GM18858 (cell line): Measurements from ENCODE around the gene TSPAN8.
"Not testable (repeated sequence)": the region's sequence is repeated elsewhere in the genome, so short reads cannot be mapped to it uniquely, and the experiment has no call there.

Source experiments
- ATAC-seq: cut with Tn5 transposase; IDR thresholded peaks from one replicate; pipeline ENCODE4 v1.9.1; 2021; ENCODE audit not compliant: unreplicated experiment

Gene TSPAN8

DNA sequence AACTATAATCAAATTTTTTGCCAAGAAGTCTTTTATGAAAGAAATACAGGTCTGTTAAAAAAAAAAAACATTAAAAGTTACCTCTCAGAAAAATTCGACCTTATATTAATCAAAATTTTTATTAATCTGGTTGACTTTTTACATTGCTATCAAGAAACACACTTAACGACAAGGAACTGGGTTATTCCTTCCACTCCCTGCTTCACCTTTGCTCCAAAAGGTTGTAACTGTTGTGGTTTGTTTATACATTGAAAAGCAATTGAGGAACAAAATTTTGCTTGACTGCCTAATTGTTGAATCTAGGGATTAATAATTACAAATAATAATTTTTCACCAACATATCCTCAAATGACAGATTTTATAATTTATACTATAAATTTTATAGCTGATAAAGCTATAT lies 28.4 kb downstream of the TSPAN8 start:
- ATAC-seq, result no peak

DNA sequence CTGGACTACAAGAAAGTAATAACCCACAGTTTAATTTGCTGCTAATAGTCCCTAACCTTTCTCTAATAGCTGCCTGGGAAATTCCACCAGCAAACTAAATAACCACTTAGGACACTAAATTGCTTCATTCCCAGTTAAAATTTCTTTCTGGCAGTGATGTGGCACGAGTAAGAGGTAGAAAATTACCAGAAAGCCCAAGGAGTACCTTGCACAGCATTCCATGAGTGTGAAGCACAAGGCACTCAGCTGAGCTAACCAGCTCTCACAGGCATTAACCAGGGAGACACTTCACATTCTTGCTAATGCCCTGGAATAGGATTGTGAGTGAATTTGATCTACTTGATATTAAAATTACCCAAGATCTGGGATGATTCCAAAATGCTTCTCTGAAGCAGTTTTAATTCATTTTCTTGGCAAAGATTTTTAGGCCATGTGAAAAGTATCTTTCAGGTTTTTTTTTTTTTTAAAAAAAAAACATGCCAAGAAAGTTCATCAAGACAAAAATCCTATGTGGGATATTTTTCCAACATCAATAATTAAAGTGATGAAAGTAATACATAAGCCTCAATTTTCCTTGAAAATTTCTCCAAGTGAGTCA lies 29.5 kb downstream of the TSPAN8 start:
- ATAC-seq, result no peak

DNA sequence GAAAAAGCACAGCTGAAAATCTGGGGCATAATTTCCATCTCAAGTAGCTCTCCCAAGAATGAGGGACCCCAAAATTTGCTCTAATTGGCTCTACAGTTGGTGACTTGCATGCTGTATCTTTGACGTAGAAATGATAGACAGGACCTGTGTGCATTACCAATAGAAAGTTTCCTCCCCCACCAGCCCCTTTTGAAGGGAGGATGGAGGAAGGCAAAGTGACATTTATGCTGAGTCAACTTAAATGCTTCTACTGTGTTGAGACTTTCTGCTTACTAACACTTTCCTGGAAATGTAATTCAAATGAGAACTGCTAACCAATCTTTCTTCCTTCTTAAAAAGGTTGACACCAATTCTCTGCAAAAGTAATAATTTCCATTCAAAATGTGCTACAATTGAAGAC lies 31.9 kb downstream of the TSPAN8 start:
- no peak for ATAC-seq

DNA sequence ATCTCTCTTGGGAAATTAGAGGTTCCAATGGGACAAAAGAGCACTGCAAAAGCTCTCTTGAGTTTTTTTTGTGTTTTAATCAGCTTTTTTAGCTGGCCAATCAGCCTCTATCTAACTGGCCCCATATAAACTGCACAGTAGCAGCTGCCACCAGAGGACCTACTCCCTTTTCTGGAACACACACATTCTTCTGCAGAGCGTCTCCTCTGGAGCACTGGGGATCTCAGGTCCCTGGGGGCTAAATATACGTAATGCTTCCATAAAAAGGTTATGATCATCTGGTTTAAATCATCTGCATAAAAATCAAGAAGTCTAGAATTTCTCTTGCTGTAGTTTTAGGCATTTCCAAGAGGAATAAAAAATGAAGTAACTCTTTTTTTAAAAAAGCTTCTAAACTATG lies 32.3 kb downstream of the TSPAN8 start:
- ATAC-seq, result no peak

DNA sequence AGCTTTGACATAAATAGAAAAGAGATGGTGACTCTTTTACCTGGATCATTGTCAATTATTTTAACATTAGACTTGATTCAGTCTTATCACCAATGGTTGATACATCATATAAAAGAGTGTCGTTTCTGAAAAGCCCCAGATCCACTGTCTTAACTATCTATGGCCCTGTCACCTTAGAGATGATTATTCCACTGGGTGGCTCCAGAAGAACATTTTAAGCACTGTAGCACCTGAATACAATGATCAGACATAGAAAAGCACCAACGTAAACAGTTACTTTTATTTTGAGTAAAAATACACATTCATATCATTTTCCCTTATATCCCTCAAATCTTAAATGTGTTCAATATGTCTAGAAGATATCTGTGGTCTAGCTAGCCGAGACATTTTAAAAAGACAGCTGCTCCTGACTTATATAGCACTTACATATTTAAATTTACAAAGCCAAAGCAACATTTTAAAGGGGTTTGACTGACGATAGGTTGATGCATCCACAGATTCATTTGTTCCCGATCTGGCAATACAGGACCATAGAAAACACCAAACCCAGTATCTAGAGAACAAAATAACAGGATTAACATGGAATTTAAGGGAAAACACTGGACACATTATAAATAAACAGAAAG lies 32.9 kb downstream of the TSPAN8 start:
- no peak for ATAC-seq

DNA sequence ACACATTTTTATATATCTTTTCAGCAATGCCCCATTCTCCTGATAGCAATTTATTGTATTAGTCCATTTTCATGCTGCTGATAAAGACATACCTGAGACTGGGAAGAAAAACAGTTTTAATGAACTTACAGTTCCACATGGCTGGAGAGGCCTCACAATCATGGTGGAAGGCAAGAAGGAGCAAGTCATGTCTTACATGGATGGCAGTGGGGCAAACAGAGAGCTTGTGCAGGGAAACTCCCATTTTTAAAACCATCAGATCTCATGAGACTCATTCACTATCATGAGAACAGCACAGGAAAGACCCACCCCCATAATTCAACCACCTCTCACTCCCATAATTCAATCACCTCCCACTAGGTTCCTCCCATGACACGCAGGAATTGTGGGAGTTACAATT lies 44.7 kb downstream of the TSPAN8 start:
- not testable (repeated sequence) for ATAC-seq

DNA sequence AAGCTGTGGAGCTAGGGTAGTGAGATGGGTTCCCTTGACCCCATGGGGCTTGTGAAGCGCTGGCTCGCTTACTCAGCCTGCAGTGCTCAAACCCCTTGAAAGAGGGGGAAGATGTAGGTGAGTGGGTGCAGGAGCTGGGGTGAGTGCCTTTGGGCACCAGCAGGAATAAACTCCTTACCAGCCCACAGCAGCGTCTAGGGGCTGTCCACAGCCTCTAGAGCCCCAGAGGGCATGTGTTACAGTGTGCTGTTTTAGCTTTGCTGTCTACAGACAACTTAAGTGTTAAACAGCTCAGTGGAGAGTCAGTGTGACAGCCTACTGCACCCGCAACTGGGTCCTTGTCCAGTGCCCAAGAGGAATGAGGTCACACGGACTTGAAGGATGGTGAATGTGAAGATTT lies 48.0 kb downstream of the TSPAN8 start:
- no peak for ATAC-seq

DNA sequence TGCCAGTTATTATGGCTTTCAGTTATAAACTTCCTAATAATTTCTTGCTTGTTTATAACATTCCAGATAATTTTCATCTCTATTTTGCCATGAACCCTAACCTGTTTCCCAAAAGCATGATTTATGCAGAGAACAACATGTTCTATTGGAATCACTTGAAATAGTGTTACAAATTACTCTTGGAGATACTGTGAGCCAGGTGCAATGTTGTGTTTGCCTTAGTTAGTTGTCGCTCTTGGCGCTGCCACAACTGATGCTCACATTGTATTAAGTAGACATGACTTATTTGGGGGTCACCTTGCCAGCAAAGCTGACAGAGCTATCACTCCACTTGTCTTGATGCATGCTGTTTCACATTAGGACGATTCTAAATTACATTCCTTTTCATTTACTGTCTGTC lies 49.4 kb downstream of the TSPAN8 start:
- no peak for ATAC-seq

DNA sequence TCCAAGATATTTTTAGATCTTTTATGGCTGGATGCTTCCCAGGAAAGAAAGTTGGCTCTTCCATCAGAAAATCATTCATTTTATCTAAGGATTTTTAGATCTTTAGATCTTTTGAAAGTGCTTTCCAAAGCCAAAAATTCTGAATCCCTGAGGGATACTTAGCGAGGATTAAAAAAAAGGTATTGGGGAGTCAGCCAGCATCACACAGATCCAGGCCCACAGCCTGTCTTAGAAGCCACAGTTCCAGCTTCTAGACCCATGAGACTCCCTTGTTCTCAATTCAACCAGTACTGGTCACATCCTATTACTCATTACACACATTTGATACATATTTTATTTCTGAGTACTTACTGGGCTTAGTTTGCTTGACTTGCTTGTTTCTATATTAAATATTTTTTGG lies 49.9 kb downstream of the TSPAN8 start:
- ATAC-seq, result no peak

DNA sequence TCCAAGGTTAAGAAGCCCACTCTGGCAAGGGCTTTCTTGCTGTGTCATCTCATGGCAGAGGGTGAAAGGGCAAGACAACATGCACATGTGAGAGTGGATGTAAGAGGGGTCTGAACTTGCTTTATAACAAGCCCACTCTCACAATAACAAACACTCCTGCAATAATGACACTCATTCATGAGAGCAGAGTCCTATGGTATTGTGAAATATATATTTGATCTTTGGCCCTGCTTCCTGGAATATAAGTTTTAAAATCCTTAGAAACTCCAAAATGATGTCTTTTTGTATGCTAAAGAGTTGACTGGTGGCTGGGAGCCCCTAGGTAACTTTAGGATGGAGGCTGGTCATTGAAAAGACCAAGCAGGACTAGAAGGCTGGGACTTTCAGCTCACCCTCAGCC lies 51.8 kb downstream of the TSPAN8 start:
- no peak for ATAC-seq

DNA sequence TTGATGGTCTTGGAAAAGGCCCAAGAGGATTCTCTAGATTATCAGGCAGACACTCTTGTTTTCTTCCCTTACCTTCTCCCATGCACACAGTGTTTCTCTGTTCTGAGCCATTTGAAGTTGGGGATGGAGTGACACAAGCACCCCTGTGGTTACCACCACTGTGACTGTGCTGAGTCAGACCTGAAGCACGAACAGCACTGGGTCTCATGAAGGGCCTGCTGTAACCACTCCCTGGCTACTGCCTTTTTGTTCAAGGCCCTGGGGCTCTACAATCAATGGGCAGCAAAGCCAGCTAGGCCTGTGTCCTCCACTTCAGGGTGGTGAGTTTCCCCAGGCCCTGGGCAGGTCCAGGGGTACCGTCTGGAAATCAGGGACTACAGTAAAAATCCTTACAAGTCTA lies 65.5 kb downstream of the TSPAN8 start:
- ATAC-seq, result no peak

DNA sequence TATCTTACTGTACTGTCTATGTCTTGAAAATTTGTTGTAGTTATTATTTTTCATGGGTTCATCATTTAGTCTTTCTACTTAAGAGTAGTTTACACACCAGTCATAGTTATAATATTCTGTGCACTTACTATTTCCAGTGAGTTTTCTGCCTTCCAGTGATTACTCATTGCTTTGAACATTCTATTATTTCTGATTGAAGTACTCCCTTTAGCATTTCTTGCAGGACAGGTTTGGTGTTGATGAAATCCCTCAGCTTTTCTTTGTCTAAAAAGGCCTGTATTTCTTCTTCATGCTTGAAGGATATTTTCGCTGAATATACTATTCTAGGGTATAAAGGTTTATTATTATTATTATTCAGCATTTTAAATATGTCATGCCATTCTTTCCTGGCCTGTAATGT lies 66.8 kb downstream of the TSPAN8 start:
- ATAC-seq, result no peak

DNA sequence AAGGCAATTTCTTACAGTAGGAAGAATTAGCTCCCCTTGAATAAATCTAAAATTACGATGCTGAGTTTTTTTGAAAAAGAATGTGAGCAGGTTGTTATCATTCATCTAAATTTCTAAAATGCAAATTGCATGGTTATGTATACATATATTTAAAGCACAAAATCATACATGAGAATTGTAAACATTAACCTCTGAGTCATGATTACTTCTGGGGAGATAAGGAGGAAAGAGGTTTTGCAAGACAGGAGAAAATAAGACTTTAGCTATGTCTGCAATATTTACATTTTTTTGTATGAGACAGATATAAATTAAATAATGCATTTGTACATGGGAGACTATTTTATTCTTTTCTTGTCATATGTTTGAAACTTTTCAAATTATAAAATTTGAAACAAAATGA lies 72.2 kb downstream of the TSPAN8 start:
- no peak for ATAC-seq

DNA sequence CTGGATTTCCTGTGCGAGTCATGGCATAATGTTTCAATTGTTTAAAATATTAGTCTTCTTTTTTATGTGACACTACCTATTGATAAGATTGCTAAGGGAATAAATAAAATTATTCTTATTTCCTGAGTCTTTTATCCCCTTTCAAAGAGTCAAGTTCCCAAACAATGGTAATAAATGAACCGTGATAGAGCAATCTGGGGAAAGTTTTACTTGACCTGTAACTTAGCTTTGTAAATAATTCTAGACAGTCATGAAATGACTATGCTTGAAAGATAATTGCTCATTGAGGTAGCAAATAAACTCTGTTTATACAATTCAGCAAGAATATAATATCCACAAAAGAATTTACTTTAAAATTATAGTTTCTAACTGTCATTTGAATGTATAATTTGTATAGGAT lies 82.1 kb downstream of the TSPAN8 start:
- ATAC-seq, result no peak
